ENCODE measurements around the gene BAD. TPM values are rescaled to one million over a fixed set of nuclear protein-coding genes. Genes with fewer than 3 reads are reported as not detected.

BAD gene
- total and polyA plus RNA-seq, 2 of the 13 experiments (the other 11 are each of a cell fraction or from before 2014, with no cell fraction given), result 17.9 to 28.5 TPM

DNA sequence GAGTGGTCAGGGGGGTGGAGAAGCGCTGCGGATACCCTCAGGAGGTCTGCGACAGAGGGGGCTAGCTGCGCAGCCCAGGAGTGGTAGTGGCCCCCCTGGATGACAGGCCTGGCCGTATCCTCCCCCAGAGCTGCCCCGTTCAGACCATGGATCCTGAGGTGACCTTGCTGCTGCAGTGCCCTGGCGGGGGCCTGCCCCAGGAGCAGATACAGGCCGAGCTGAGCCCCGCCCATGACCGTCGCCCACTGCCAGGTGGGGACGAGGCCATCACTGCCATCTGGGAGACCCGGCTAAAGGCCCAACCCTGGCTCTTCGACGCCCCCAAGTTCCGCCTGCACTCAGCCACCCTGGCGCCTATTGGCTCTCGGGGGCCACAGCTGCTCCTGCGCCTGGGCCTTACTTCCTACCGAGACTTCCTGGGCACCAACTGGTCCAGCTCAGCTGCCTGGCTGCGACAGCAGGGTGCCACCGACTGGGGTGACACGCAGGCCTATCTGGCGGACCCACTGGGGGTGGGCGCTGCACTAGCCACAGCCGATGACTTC, 57.9 kb downstream of the BAD start (continued):
- no peak for TF ChIP-seq KDM4B (CRISPR knock-in tag; IDR thresholded peaks at IDR 0.05)
- TF ChIP-seq, protein P1, sequence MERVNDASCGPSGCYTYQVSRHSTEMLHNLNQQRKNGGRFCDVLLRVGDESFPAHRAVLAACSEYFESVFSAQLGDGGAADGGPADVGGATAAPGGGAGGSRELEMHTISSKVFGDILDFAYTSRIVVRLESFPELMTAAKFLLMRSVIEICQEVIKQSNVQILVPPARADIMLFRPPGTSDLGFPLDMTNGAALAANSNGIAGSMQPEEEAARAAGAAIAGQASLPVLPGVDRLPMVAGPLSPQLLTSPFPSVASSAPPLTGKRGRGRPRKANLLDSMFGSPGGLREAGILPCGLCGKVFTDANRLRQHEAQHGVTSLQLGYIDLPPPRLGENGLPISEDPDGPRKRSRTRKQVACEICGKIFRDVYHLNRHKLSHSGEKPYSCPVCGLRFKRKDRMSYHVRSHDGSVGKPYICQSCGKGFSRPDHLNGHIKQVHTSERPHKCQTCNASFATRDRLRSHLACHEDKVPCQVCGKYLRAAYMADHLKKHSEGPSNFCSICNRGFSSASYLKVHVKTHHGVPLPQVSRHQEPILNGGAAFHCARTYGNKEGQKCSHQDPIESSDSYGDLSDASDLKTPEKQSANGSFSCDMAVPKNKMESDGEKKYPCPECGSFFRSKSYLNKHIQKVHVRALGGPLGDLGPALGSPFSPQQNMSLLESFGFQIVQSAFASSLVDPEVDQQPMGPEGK (CRISPR knock-in tag; IDR thresholded peaks at IDR 0.05), result peak; percentile 80
- peak; percentile 12; the same call in 1 of the 2 replicates for TF ChIP-seq ZNF143 (CRISPR knock-in tag; IDR thresholded peaks at IDR 0.05)
- TF ChIP-seq NRL (CRISPR knock-in tag; IDR thresholded peaks at IDR 0.05; ENCODE audit: borderline replicate concordance), result peak; percentile 25; the same call in 1 of the 2 replicates
- no peak for TF ChIP-seq ZNF124 (CRISPR knock-in tag; IDR thresholded peaks at IDR 0.05)
- TF ChIP-seq KMT2B (CRISPR knock-in tag; IDR thresholded peaks at IDR 0.05), result no peak
- no peak for TF ChIP-seq GABPA (IDR thresholded peaks at IDR 0.05; ENCODE audit: low read depth, low read length)
- peak; percentile 69 for TF ChIP-seq GABPA (CRISPR knock-in tag; IDR thresholded peaks at IDR 0.05; ENCODE audit: low read depth)
- TF ChIP-seq, protein P2, sequence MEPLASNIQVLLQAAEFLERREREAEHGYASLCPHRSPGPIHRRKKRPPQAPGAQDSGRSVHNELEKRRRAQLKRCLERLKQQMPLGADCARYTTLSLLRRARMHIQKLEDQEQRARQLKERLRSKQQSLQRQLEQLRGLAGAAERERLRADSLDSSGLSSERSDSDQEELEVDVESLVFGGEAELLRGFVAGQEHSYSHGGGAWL (CRISPR knock-in tag; IDR thresholded peaks at IDR 0.05), result peak; percentile 54; the same call in 1 of the 2 replicates
- no peak for TF ChIP-seq KAT2B (IDR thresholded peaks at IDR 0.05; ENCODE audit: borderline replicate concordance, low read depth, low read length)
- no peak; the same call in 1 of the 2 replicates for TF ChIP-seq ZBTB34 (CRISPR knock-in tag; IDR thresholded peaks at IDR 0.05)
- TF ChIP-seq, protein P3, sequence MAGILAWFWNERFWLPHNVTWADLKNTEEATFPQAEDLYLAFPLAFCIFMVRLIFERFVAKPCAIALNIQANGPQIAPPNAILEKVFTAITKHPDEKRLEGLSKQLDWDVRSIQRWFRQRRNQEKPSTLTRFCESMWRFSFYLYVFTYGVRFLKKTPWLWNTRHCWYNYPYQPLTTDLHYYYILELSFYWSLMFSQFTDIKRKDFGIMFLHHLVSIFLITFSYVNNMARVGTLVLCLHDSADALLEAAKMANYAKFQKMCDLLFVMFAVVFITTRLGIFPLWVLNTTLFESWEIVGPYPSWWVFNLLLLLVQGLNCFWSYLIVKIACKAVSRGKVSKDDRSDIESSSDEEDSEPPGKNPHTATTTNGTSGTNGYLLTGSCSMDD (CRISPR knock-in tag; IDR thresholded peaks at IDR 0.05), result peak; percentile 33; the same call in 1 of the 2 replicates
- no peak for TF ChIP-seq NFRKB (IDR thresholded peaks at IDR 0.05)
- no peak for TF ChIP-seq SAFB2 (CRISPR knock-in tag; IDR thresholded peaks at IDR 0.05; ENCODE audit: borderline replicate concordance, low read depth)
- no peak for TF ChIP-seq YY1 (IDR thresholded peaks at IDR 0.05; ENCODE audit: insufficient read depth, insufficient replicate concordance, low read depth, low read length)
- no peak for TF ChIP-seq ZC3H13 (CRISPR knock-in tag; IDR thresholded peaks at IDR 0.05)
- no peak for TF ChIP-seq ZBTB42 (CRISPR knock-in tag; IDR thresholded peaks at IDR 0.05)
- 0 out of 2 replicates have a peak, but pooled peaks have one; percentile 11 for TF ChIP-seq NFKB2 (CRISPR knock-in tag; IDR thresholded peaks at IDR 0.05; ENCODE audit: borderline replicate concordance)
- TF ChIP-seq ZNF619 (CRISPR knock-in tag; IDR thresholded peaks at IDR 0.05), result 0 out of 2 replicates have a peak, but pooled peaks have one; percentile 25
